Omental fat pad (tissue), 4 donors: ENCODE data around the gene TRAF3IP1. TPM values are rescaled to one million over a fixed set of nuclear protein-coding genes. Genes with fewer than 3 reads are reported as not detected.
"Not testable (repeated sequence)": the region's sequence is repeated elsewhere in the genome, so short reads cannot be mapped to it uniquely, and the experiment has no call there.

Experiments
- ATAC-seq: fragments of 150-250 bp; one replicate; pipeline ENCODE4 v1.9.1; 2016; ENCODE audit warnings: mild to moderate bottlenecking, moderate library complexity; ENCODE audit not compliant: low FRiP score
- DNase-seq: peaks from one replicate; pipeline ENCODE4 v3.0.0-alpha.2; 2019; ENCODE audit warnings: low spot score
- CTCF ChIP-seq, 3 donors: fragments of 450-650 bp; IDR thresholded peaks; one replicate each; pipeline ENCODE4 v1.5.1; 2016 to 2017; ENCODE audit warnings: antibody characterized with exemption in 3 of 3, mild to moderate bottlenecking in 3 of 3, moderate library complexity in 2 of 3
- total RNA-seq, 4 donors: library from RNA; depleted of rRNA; stranded (reverse); fragments of >200 nt; gene quantifications; one replicate each; pipeline ENCODE4 v1.1.0, GENCODE V29; 2016

Gene TRAF3IP1
- total RNA-seq, 4 donors from 2014 or later, result 8.4 to 15.9 (median 12.5) TPM

- no peak for TF ChIP-seq CTCF (IDR thresholded peaks at IDR 0.05)
- DNase-seq (no peak), ATAC-seq (no peak)
These were observed 39.1 kb downstream of the TRAF3IP1 start for GRCh38 chr2:238359403-238359802.

- TF ChIP-seq CTCF (IDR thresholded peaks at IDR 0.05), result no peak
- no peak for DNase-seq
These were observed 41.6 kb downstream of the TRAF3IP1 start for GRCh38 chr2:238361877-238362276.

GRCh38 chr2:238362626-238363025, 42.3 kb downstream of the TRAF3IP1 start:
- DNase-seq (no peak), ATAC-seq (no peak)
- TF ChIP-seq CTCF (IDR thresholded peaks at IDR 0.05), result no peak

More at GRCh38 chr2:238361877-238362276, 41.6 kb downstream of the TRAF3IP1 start:
- no peak for ATAC-seq

- TF ChIP-seq CTCF (IDR thresholded peaks at IDR 0.05), result no peak
- ATAC-seq (no peak), DNase-seq (no peak)
These were observed 49.3 kb downstream of the TRAF3IP1 start for GRCh38 chr2:238369591-238370040.

GRCh38 chr2:238370094-238370822, 49.9 kb downstream of the TRAF3IP1 start:
- no peak for TF ChIP-seq CTCF (IDR thresholded peaks at IDR 0.05)
- ATAC-seq (peak; percentile 23), DNase-seq (no peak)

- DNase-seq (peak; percentile 45), ATAC-seq (peak; percentile 90)
- peak in 1 of 3 donors; percentile 8 for TF ChIP-seq CTCF (IDR thresholded peaks at IDR 0.05)
These were observed 50.6 kb downstream of the TRAF3IP1 start for GRCh38 chr2:238370823-238371372.

GRCh38 chr2:238372277-238372676, 52.0 kb downstream of the TRAF3IP1 start:
- not testable (repeated sequence) for DNase-seq, ATAC-seq
